H9 (cell line): ENCODE measurements around the gene SLC25A11. TPM values are rescaled to one million over a fixed set of nuclear protein-coding genes. Genes with fewer than 3 reads are reported as not detected.

Experiments
- DNase-seq: peaks from one replicate; pipeline ENCODE4 v3.0.0-alpha.2; 2017
- H2AFZ ChIP-seq: one replicate; pipeline ENCODE4 v1.6.1; 2013; ENCODE audit warnings: mild to moderate bottlenecking, low read length, control low read depth, moderate library complexity
- H2AK5ac ChIP-seq: 2 replicates; pipeline ENCODE4 v1.6.1; 2013; ENCODE audit warnings: low read length, control low read depth, mixed read lengths; ENCODE audit not compliant: insufficient read length
- H2BK120ac ChIP-seq: one replicate; pipeline ENCODE4 v1.6.1; 2013; ENCODE audit warnings: low read depth, mild to moderate bottlenecking, low read length, control low read depth, inconsistent platforms; ENCODE audit not compliant: poor library complexity, severe bottlenecking
- H2BK12ac ChIP-seq: 2 replicates; pipeline ENCODE4 v1.6.1; 2013; ENCODE audit warnings: low read length, control low read depth, mixed read lengths, low read depth; ENCODE audit not compliant: insufficient read length
- H2BK15ac ChIP-seq: 2 replicates; pipeline ENCODE4 v1.6.1; 2013; ENCODE audit warnings: low read depth, low read length, control low read depth
- H2BK20ac ChIP-seq: one replicate; pipeline ENCODE4 v1.6.1; 2013; ENCODE audit warnings: low read depth, mild to moderate bottlenecking, low read length, control low read depth, inconsistent platforms; ENCODE audit not compliant: poor library complexity, severe bottlenecking
- H2BK5ac ChIP-seq: 2 replicates; pipeline ENCODE4 v1.6.1; 2013; ENCODE audit warnings: low read length, control low read depth, mixed read lengths; ENCODE audit not compliant: insufficient read length
- H3K14ac ChIP-seq: 2 replicates; pipeline ENCODE4 v1.6.1; 2013; ENCODE audit warnings: low read length, control low read depth; ENCODE audit not compliant: insufficient read depth
- H3K18ac ChIP-seq: 2 replicates; pipeline ENCODE4 v1.6.1; 2013; ENCODE audit warnings: low read depth, mild to moderate bottlenecking, mixed read lengths, low read length, control low read depth; ENCODE audit not compliant: insufficient read length
- H3K23ac ChIP-seq: 2 replicates; pipeline ENCODE4 v1.6.1; 2013; ENCODE audit warnings: low read length, control low read depth, mixed read lengths, low read depth; ENCODE audit not compliant: insufficient read length
- H3K23me2 ChIP-seq: 2 replicates; pipeline ENCODE4 v1.6.1; 2013; ENCODE audit warnings: low read depth, mild to moderate bottlenecking, mixed read lengths, low read length, control low read depth; ENCODE audit not compliant: insufficient read length, poor library complexity, severe bottlenecking
- H3K27ac ChIP-seq: 2 replicates; pipeline ENCODE4 v1.5.1; 2013; ENCODE audit warnings: low read length, control low read depth, mixed read lengths, low read depth; ENCODE audit not compliant: insufficient read length
- H3K27me3 ChIP-seq: 2 replicates; pipeline ENCODE4 v1.6.1; 2013; ENCODE audit warnings: low read length, control low read depth, inconsistent platforms; ENCODE audit not compliant: insufficient read depth
- H3K4ac ChIP-seq: 2 replicates; pipeline ENCODE4 v1.6.1; 2013; ENCODE audit warnings: low read depth, mild to moderate bottlenecking, control low read depth, inconsistent platforms, low read length, moderate library complexity
- H3K4me1 ChIP-seq: 2 replicates; pipeline ENCODE4 v1.6.1; 2013; ENCODE audit warnings: low read length, control low read depth, inconsistent platforms; ENCODE audit not compliant: insufficient read depth
- H3K4me2 ChIP-seq: 2 replicates; pipeline ENCODE4 v1.6.1; 2013; ENCODE audit warnings: low read length, control low read depth, mixed read lengths; ENCODE audit not compliant: insufficient read length, insufficient read depth
- H3K56ac ChIP-seq: 2 replicates; pipeline ENCODE4 v1.6.1; 2013; ENCODE audit warnings: low read depth, mild to moderate bottlenecking, mixed read lengths, low read length, control low read depth; ENCODE audit not compliant: insufficient read length
- H3K79me1 ChIP-seq: 2 replicates; pipeline ENCODE4 v1.6.1; 2013; ENCODE audit warnings: low read depth, mild to moderate bottlenecking, moderate library complexity, low read length, control low read depth, inconsistent platforms; ENCODE audit not compliant: insufficient read depth, poor library complexity, severe bottlenecking
- H3K79me2 ChIP-seq: 2 replicates; pipeline ENCODE4 v1.6.1; 2013; ENCODE audit warnings: low read length, control low read depth, inconsistent platforms; ENCODE audit not compliant: insufficient read depth
- H3K9ac ChIP-seq: 2 replicates; pipeline ENCODE4 v1.6.1; 2013; ENCODE audit warnings: low read length, control low read depth, mixed read lengths; ENCODE audit not compliant: insufficient read length; ENCODE audit errors: extremely low read depth
- H3K9me3 ChIP-seq: one replicate; pipeline ENCODE4 v1.6.1; 2013; ENCODE audit warnings: low read depth, low read length, inconsistent platforms; ENCODE audit not compliant: control insufficient read depth
- H3T11ph ChIP-seq: one replicate; pipeline ENCODE4 v1.6.1; 2013; ENCODE audit warnings: mild to moderate bottlenecking, low read length, control low read depth, inconsistent platforms
- H4K20me1 ChIP-seq: one replicate; pipeline ENCODE4 v1.6.1; 2013; ENCODE audit not compliant: control insufficient read depth, insufficient read length, insufficient read depth
- H4K5ac ChIP-seq: 2 replicates; pipeline ENCODE4 v1.6.1; 2013; ENCODE audit warnings: low read depth, mild to moderate bottlenecking, mixed read lengths, low read length, control low read depth; ENCODE audit not compliant: insufficient read length
- H4K8ac ChIP-seq: replicated peaks from 2 replicates; pipeline ENCODE4 v1.6.1; 2013; ENCODE audit warnings: low read length, control low read depth, mixed read lengths, low read depth; ENCODE audit not compliant: insufficient read length
- H4K91ac ChIP-seq: 2 replicates; pipeline ENCODE4 v1.6.1; 2013; ENCODE audit warnings: low read depth, mild to moderate bottlenecking, moderate library complexity, mixed read lengths, low read length, control low read depth; ENCODE audit not compliant: insufficient read length
- H3K27ac Mint-ChIP-seq, 3 experiments: 2 replicates in 2 of 3; 3 replicates in 1 of 3; pipeline ENCODE4 v1.8.0; 2020 to 2021; ENCODE audit warnings: mixed read lengths in 3 of 3, mild to moderate bottlenecking in 1 of 3, moderate library complexity in 1 of 3
- H3K27me3 Mint-ChIP-seq: 2 replicates; pipeline ENCODE4 v1.8.0; 2021; ENCODE audit warnings: low read depth, mild to moderate bottlenecking, moderate library complexity, mixed read lengths
- H3K36me3 Mint-ChIP-seq, 3 experiments: 2 replicates in 2 of 3; 3 replicates in 1 of 3; pipeline ENCODE4 v1.8.0; 2020 to 2021; ENCODE audit warnings: low read depth in 3 of 3, mixed read lengths in 3 of 3; ENCODE audit not compliant: insufficient read depth in 1 of 3
- H3K4me1 Mint-ChIP-seq, 2 experiments: 2 replicates each; pipeline ENCODE4 v1.8.0; 2020; ENCODE audit warnings: mixed read lengths in 2 of 2
- H3K4me3 Mint-ChIP-seq, 2 experiments: 2 replicates in 1 of 2; 3 replicates in 1 of 2; pipeline ENCODE4 v1.8.0; 2020 to 2021; ENCODE audit warnings: mild to moderate bottlenecking in 2 of 2, mixed read lengths in 2 of 2, moderate library complexity in 1 of 2
- H3K9me3 Mint-ChIP-seq, 2 experiments: 2 replicates in 1 of 2; 3 replicates in 1 of 2; pipeline ENCODE4 v1.8.0; 2020; ENCODE audit warnings: mild to moderate bottlenecking in 2 of 2, mixed read lengths in 2 of 2, moderate library complexity in 1 of 2
- CTCF ChIP-seq: fragments of 200-600 bp; sonication (generic); conservative IDR thresholded peaks from 3 replicates; pipeline ENCODE4 v1.8.0; 2021; ENCODE audit warnings: antibody characterized with exemption, mild to moderate bottlenecking
- WGBS: extraction: QIAGEN DNeasy Blood & Tissue Kit; methylation state at CpG from one replicate; pipeline ENCODE4 v1.1.7; 2013; ENCODE audit warnings: missing lambda C conversion rate, low lambda C conversion rate, mixed read lengths; ENCODE audit not compliant: insufficient read length; ENCODE audit errors: extremely low coverage; 5-methylcytosine and 5-hydroxymethylcytosine counted together
- total RNA-seq: library from RNA; stranded (reverse); gene quantifications from 2 replicates; pipeline ENCODE4 v1.2.1, GENCODE V29; 2021

Gene SLC25A11
- total RNA-seq, 1 experiment from 2014 or later = 74.9 TPM

- Histone ChIP-seq H2BK15ac (no peak overlapping the region), H3K9ac (no peak overlapping the region), H3K79me1 (peaks cover 4% of the 10 kb centered on the region), H3K18ac (no peak overlapping the region), H3K23me2 (peaks cover 19% of the 10 kb centered on the region), H4K5ac (no peak overlapping the region), H3K27me3 (no peaks in the 10 kb centered on the region), H3K4me1 (no peaks in the 10 kb centered on the region), H2BK5ac (no peak overlapping the region), H3K4me2 (no peak overlapping the region), H2BK20ac (no peak overlapping the region), H4K8ac (no peak overlapping the region), H3K4ac (no peak overlapping the region), H3K9me3 (no peaks in the 10 kb centered on the region), H4K91ac (no peak overlapping the region), H3K56ac (no peak overlapping the region), H3K79me2 (peaks cover 15% of the 10 kb centered on the region; the same call in 1 of the 2 replicates), H3K23ac (no peak overlapping the region), H3K14ac (no peak overlapping the region), H2AFZ (no peak overlapping the region), H4K20me1 (no peaks in the 10 kb centered on the region), H2BK12ac (no peak overlapping the region), H2AK5ac (no peak overlapping the region), H3T11ph (no peak overlapping the region), H3K27ac (peak overlapping the region; percentile 5), H2BK120ac (no peak overlapping the region)
- H3K4me1 Mint-ChIP-seq = peaks cover 28 to 33% of the 10 kb centered on the region in 2 experiments
- no CpG with 5 or more reads among the region's 8 CpGs for whole genome bisulfite sequencing
- DNase-seq = peak; percentile 44
- peak overlapping the region; percentile 7 to 16; a peak in 3 of 5 replicates for H3K4me3 Mint-ChIP-seq
- peaks cover 6% of the 10 kb centered on the region for H3K27me3 Mint-ChIP-seq
- H3K9me3 Mint-ChIP-seq = peaks cover 0 to 2% of the 10 kb centered on the region in 2 experiments; a peak in 2 of 5 replicates
- H3K36me3 Mint-ChIP-seq = peaks cover 32 to 67% (median 53%) of the 10 kb centered on the region in 3 experiments
- TF ChIP-seq CTCF = no peak
- H3K27ac Mint-ChIP-seq = peak overlapping the region; percentile 83 to 92 (median 91); a peak in 5 of 7 replicates
Measured at GRCh38 chr17:4944554-4945175, 4.8 kb upstream of the SLC25A11 start.
